CD4-positive, alpha-beta T cell treated with Interleukin-6 for 4 hours (primary cell): ENCODE data around the gene CYSLTR2.
"Not testable (repeated sequence)": the region's sequence is repeated elsewhere in the genome, so short reads cannot be mapped to it uniquely, and the experiment has no call there.

Source experiments
- DNase-seq: peaks from one replicate; pipeline ENCODE4 v3.0.0-alpha.2; 2020; ENCODE audit warnings: mixed read lengths

The CYSLTR2 gene

DNA sequence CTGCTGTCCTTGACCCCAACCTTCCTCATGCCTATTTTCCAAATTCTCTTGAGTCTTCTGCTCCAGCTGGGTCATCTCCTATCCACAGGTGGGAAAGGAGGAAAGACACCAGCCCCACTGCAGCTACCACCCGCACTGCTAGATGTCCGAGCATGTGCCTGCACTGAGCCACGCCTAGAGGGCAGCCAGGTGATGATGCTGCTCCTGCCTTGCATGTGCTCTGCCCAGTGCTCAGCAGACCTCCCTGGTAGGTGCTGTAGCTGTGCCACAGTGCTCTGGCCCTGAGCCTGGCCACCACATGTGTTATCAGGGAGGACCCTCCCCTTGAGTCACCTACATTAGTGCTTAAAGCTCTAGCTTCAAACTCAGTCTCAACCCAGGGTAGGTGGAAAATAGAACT lies 6.9 kb upstream of the CYSLTR2 start:
- no peak for DNase-seq

DNA sequence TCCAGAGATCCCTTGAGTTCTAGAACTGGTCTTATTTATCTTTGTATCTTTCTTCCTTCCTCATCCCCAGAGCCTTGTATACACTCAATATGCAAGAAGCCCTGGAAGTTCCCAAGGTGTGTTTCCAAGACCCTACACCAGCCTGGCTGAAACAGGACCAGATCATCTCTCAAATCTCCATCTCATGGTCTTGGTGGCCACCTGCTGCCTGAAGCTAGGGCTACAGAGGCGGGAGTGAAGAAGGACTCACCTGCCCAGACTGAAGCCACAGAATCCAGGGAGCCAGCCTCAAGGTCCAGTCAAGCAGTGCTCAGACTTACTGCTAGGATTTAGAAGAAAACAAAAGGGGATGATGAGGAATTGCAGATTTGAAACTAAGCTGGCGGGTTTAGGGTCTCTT lies 6.1 kb upstream of the CYSLTR2 start:
- no peak for DNase-seq

DNA sequence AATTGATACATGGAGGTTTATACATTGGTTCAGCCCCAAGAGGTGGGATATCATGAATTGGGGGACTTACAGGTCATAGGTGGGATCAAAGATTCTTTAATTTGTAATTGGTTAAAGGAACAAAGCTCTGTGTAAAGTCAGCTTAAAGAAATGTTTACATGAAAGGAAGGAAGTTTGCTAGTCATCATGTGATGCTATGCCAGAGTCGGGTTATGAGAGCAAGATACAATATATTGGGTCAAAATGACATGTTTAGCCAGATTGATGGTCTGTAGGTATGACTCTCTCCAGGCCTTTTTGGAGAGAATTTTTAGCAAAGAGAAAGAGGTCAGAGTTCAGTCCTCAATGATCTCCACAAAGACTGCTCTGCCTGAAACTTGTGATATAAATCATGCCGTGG lies 5.3 kb upstream of the CYSLTR2 start:
- no peak for DNase-seq

DNA sequence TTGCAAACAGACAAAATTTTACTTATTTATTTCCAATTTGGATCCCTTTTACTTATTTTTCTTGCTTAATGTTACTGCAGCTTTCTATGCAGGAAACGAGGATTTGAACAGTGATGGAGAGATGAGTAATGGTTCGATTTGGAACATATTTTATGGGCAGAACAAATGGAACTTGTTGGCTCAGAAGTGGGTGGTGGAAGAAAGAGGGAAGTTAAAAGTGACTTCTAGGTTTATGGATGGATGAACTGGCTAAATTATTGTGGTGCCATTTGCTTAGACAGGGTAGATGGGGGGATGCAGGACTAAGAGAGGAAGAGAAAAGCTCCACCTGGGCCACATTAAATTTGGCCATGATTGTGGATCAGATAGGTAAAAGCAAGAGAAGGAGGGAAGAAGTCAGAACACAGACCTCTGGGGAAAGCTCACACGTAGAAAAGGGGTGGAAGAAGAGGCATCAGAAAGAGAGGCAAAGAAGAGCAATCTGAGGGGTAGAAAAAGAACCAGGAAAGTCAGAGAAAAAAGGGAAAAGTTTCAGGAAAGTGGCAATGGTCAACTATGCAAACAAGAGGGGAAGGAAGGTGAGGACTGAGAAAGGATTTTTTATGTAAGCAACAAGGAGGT lies 768 bp upstream of the CYSLTR2 start:
- no peak for DNase-seq

DNA sequence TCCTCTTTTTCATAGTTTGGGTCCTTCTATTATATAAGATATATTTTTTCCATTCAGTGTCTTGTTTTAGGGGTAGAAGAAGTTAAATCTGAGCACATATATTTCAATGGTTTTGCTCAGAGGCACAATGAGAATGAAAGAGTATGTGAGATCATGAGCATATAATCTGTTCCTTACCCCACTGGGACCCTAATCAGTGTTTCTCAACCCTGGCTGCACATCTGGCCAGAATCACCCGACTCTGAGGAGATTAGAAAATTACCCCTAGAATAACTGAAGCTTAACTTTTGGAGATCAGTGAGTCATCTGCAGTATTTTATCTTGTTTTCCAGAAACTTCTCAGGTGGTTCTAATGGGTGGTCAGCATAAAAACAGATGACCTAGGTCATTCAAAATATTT lies 782 bp downstream of the CYSLTR2 start:
- DNase-seq = no peak

DNA sequence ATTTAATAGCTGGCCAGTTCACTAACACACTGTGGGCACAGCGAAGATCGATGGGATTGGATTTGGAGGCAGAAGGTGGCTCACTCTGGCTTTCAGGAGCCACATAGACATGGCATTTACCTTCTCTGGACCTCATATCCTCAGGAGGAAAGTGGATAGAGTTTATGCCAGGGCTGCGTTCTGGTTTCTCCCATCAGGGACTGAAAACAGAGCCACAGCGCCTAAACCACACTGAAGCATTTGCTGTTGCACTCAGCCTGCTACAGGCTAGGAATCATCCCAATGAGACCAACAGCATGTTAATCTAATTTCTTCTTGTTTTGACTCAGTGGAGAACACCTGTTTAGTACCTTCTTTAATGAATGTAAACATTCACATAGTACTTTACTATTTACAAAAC lies 1.6 kb downstream of the CYSLTR2 start:
- DNase-seq = no peak

DNA sequence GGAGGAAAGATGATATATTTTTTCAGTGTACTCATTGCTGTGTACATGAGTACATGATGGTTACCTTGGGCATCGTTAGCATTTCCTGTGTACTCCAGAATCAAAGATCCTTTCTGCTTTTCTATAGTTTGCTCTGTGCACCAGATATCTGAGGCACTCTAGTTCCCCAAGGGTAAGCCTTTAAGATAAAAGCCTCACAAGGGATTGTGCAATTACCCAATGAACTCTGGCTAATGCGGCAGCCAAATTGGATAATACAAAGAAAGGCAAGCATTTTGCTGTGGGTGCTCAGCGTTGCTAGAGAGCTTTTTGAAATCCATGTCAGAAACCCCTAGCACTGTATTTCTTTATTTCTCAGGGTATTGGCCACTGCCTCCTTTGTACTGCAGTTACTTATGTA lies 2.9 kb downstream of the CYSLTR2 start:
- no peak for DNase-seq

DNA sequence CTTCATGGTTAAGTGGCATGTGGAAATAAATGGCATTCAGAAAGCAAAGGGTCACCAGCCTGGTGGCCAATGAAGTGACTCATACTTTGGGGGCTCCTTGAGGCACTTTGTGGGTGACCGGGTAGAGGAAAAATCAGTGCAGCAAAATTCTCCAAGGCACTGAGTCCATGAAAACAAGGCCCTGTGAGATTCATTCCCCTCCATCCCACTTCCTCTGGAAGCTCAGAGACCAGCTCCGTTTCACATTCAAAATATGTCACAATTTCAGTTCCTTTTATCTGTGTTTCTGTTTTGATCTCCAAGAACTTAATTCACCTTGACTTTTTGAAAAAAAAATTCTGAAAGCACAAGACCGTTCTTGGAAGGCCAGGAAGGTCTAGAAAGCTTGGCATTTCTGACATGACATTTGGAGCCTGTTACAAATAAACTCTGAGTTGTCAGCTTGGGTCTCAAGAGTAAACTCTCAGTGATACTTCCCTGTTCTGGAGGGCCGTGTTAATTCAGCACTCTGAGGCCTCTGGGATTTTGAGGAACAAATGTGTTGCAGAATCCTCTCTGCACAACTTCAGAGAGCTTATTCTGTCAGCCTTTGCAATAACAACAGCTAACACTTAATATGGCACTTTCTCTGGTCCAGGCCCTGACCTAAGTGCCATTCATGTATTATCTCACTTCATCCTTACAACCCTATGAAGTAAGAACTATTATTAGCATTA lies 6.8 kb downstream of the CYSLTR2 start:
- DNase-seq = no peak

DNA sequence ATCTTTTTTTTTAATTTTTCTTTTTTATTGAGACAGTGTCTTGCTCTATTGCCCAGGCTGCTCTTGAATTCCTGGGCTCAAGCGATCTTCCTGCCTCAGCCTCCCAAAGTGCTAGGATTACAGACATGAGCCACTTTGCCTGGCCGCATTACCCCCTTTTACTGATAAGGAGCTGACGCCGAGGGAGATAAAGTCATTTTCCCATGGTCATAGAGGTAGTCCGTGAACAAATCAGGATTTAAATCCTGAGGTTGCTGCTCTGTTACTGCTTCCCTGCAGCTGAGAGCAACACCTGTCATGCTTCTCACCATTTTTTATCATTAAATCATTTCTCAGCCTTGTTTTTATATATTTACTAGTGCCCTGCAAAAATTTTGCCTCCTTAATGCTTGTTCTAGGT lies 7.4 kb downstream of the CYSLTR2 start:
- DNase-seq = no peak

DNA sequence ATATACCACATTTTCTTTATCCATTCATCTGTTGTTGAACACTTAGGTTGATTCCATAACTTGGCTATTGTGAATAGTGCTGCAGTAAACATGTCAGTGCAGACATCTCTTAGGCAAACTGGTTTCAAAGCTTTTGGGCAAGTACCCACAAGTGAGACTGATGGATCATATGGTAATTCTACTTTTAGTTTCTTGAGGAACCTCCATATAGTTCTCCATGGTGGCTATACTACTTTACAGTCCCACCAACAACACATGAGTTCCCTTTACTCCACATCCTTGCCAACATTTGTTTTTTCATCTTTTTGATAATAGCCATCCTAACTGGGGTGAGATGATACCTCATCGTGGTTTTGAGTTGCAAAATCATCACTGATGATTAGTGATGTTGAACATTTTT lies 8.5 kb downstream of the CYSLTR2 start:
- DNase-seq = no peak

DNA sequence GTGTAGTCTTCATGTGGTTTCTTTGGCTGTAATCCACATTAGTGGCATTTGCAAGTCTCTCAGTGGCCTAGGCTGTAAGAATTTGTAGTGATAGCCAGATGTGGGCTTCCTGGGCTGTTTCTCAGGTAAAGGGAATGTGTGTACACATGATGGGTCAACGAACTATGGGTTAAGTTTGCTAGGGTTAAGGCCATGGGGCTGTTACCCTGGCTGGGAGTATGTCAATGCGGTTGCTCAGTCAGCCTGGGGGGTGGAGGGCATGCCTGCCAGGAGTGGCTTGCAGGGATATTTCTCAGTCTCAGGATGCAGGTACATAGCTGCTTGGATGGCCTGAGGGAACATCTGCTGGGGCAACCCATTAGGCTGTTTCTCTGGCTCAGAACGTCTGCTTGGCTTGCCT lies 13.4 kb downstream of the CYSLTR2 start:
- no peak for DNase-seq

DNA sequence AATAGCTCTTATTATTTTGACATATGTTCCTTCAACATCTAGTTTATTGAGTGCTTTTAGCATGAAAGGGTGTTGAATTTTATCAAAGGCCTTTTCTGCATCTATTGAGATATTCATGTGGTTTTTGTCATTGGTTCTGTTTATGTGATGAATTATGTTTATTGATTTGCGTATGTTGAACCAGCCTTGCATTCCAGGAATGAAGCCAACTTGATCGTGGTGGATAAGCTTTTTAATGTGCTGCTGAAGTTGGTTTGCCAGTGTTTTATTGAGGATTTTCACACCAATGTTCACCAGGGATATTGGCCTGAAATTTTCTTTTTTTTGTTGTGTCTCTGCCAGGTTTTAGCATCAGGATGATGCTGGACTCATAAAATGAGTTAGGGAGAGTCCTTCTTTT lies 17.7 kb downstream of the CYSLTR2 start:
- DNase-seq = not testable (repeated sequence)

DNA sequence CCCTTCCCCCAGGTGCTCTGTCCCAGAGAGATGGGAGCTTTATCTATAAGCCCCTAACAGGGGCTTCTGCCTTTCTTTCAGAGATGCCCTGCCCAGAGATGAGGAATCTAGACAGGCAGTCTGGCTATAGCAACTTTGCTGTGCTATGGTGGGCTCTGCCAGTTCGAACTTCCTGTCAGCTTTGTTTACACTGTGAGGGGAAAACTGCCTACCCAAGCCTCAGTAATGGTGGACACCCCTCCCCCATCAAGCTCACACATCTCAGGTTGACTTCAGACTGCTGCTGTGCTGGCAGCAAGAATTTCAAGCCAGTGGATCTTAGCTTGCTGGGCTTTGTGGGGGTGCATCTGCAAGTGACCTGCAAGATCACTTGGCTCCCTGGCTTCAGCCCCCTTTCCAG lies 21.5 kb downstream of the CYSLTR2 start:
- no peak for DNase-seq

DNA sequence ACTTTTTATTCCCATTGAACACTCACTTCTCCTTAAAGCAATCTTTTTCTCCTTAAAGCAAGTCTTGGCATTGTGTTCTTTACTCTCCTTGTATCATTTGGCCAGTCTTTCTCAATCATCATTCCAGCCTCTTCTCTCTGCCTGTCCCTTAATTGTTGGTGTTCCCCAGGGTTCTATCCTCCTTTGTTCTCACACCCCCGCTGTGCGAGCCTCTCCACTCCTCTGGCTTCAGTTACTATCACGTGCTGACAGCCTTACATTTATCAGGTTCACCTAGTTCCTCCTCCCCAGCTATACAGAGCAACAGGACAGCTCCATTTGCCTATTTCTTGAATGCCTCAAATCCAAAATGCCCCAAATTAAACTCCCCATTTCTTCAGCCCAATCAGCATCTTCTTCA lies 24.6 kb downstream of the CYSLTR2 start:
- DNase-seq = no peak

DNA sequence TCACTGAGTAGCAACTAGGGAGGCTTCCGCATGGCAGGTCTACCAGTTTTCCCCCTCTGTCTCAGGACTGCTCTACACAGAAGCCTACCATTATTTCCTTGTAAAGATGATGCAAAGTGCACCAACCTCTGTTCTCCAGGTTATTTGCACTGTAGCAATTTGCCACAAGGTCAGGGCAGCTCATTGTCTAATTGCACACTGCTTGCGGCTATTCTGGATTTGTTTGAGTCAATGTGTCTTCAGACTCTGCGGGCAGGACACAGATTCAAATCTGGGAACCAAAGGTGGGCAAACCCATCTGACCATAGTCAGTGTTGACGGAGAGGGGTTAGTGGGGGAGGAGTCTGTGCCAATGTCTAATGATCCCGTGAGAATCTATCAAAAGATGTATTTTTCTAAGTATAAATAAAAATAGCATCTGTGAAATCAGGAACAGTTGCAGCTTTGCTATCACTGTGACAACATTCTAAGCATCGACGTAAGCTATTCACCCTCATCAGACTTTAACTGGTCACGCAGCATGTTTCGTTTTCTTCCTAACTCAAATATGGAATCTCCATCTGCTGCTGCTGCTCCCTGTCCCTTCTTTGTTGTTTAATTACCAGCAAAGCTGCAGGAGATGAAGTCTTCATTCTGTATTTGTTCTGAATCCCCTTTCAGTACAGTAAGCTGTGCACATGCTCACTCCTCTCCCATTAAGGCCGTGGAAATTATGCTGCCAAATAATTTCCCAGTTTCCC lies 26.4 kb downstream of the CYSLTR2 start:
- DNase-seq = no peak

DNA sequence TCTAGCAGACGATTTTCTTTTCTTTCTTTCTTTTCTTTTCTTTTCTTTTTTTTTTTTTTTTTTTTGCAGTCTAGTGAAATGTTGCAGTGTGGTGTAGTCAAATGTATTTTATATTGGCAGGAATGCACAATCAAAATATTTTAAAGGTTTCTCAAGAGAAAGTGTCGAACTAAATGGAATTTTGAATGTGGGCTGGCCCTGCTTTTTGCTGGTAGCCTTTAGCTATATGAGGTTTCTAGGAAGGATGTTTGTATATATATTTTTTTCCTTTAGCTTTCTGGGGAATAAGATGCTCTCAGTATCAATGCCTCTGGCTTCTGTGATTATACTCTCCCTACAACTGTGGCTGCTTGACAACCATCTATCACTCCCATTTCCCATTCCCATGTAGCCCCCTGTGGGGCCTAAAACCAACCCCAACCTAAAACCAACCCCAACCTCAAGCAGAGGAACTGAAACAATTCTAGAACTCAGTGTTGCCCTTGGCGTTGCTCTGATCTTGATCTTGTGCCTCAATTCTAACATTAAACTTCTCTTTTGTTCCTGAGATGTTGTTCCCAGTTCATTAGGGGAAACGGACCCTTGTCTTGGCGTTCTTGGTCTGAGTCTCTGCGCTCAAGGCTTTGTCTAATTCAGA lies 27.1 kb downstream of the CYSLTR2 start:
- DNase-seq = no peak

DNA sequence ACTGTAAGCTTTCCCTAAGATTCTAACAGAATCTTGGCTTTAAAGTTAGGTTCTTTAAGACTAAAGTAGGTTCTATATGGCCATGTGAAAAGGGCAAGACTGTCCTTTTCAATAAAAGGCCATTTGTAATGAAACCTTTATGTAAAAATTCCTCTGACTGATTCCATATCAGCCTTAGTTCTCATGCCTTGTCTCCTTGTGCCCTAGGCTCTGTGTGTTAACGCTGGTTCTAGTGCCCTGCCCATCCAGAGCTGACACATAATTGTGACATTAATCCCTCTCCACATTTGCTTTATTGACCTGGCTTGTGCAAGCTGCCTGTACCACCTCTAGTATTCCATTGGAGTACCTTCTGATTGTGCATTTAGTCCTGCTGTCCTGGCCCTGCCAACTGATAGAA lies 28.2 kb downstream of the CYSLTR2 start:
- no peak for DNase-seq

DNA sequence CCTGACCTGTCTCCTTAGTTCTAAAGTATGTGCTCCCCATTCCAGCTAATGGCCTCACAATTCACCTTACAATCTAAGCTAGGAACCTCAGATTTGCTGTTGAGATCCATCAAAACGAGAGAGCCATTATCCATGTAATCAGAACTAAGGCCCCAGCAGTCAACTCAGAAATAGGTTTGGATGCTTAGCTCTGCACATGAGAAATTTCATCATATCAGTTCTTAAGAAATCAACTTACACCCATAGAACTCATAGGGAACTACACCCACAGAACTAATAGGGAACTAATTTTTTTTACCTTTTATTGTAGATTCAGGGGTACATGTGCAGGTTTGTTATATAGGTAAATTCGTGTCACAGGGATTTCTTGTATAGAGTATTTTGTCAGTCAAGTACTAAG lies 28.7 kb downstream of the CYSLTR2 start:
- no peak for DNase-seq

DNA sequence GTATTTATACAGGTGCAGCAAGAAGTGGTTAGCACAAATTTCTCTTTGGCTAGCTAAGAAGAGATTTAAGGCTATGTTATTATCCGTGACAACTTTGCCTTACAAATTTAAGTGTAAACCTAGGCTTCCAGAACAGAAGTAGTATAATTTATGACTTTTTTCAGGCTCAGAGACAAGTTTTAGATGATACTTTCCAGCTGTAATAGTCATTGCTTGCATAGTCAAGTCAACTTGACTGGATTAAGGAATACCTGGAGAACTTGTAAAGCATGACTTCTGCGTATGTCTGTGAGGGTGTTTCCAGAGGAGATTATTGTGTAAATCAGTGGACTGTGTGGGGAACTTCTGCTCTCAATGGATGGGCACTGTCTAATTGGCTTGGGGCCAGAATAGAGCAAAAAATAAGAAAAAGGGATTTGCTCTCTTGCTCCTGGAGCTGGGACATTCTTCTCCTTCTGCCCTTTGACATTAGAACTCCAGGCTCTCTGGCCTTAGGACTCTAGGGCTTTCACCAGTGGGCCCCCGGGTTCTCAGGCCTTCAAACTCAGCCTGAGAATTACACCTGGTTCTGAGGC lies 33.0 kb downstream of the CYSLTR2 start:
- no peak for DNase-seq

DNA sequence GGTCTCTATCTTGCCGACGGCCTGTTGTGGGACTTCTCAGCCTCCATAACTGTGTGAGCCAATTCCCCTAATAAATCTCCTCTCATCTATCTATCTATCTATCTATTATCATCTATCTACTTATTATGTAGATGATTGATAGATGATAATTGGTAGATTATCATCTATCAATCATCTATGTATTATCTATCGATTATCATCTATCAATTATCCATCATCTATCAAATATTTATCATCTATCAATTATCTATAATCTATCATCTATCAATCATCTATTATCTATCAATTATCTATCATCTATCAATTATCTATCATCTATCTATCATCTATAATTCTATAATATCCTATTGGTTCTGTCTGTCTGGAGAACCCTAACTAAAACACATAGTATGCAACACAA lies 33.5 kb downstream of the CYSLTR2 start:
- DNase-seq = no peak

DNA sequence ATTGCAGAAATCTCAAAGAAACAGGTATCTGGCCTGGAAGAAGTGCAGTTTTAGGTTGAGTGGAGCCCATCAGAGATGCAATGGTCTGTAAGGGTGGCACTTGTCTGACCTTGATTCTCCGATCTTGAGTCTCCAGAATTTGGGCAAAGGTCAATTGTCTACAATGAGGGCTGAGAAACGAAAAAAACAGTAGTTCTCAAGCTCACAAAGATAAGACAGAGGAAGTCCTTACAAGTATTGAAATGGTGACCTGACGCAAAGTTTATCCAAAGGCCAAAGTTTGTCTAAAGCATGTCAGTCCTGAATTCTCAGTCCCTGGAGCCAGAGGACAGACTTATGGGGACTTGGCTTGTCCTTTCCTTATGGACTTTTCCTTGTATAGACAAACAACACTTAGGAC lies 40.3 kb downstream of the CYSLTR2 start:
- DNase-seq = no peak

DNA sequence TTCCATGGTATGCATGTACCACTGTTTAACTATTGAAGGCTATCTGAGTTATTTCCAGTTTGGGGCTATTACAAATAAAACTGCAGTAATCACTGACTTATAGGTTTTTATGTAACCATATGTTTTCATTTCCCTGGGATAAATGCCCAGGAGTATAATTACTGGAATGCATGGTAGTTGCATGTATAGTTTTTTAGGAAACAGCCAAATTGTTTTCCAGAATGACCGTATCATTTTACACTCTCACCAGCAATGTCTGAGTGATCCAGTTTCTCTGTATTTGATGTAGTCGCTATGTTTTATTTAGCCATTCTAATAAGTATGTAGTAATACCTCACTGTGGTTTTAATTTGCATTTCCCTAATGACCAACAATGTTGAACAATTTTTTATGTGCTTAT lies 42.0 kb downstream of the CYSLTR2 start:
- no peak for DNase-seq

DNA sequence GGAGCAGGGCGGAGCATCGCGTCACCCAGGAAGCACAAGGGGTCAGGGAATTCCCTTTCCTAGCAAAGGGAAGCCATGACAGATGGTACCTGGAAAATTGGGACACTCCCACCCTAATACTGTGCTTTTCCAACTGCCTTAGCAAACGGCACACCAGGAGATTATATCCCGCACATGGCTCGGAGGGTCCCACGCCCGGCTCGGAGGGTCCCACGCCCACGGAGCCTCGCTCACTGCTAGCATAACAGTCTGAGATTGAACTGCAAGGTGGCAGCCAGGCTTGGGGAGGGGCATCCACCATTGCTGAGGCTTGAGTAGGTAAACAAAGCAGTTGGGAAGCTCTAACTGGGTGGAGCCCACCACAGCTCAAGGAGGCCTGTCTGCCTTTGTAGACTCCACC lies 42.9 kb downstream of the CYSLTR2 start:
- DNase-seq = not testable (repeated sequence)

DNA sequence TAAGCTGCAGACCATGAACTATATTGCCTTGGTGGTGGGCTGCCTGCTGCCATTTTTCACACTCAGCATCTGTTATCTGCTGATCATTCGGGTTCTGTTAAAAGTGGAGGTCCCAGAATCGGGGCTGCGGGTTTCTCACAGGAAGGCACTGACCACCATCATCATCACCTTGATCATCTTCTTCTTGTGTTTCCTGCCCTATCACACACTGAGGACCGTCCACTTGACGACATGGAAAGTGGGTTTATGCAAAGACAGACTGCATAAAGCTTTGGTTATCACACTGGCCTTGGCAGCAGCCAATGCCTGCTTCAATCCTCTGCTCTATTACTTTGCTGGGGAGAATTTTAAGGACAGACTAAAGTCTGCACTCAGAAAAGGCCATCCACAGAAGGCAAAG lies 53.7 kb downstream of the CYSLTR2 start:
- no peak for DNase-seq
